ENCODE data around the gene NLRP1. TPM values are rescaled to one million over a fixed set of nuclear protein-coding genes. Genes with fewer than 3 reads are reported as not detected.

The NLRP1 gene
- polyA plus RNA-seq, 1 donor from 2014 or later = 255 TPM

DNA sequence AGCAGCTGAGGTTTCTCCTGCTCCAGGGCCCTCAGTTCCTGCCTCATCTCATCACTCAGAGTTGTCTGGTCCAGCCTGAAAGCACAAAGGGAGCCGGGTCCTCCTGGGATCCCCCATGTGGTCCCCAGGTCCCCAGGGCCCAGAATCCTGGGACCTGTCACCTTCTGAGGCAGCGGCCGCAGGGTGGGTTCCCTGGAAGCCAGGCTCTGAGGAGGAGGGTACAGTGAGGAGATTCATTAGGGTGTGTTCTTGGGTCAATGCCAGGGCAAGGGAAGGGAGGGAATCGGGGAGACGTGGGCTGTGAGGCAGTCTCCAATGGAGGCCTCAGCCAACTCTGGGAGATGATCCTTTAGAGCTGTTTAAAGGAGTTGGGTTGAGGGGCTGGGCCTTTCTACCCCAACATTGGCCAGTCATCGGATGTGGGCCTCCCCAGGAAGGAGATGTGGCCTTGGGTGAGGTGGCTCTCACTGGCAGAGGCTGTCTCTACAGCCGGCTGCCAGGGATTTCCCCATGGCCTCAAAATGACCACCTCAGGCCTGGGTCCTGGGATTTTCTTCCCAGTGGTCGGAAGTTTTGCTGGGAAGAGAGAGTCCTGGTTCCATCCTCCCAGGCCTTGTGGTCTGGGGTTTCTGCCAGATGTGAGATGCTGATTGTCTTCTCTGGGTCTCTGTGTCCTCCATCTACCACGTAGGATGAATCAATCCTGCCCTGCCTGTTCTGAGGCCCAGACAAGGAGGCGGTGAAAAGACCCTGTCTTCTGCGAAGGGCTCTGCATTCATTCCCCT lies 47.3 kb downstream of the NLRP1 start:
- no peak overlapping the region for H2AFZ ChIP-seq (ENCODE audit: low read depth, low read length)
- no peaks in the 10 kb centered on the region for H3K9me2 ChIP-seq (ENCODE audit: insufficient read depth, low read length)
- H3K27me3 ChIP-seq (ENCODE audit: insufficient read depth, low read depth, low read length) = no peaks in the 10 kb centered on the region
- H4K20me1 ChIP-seq (ENCODE audit: insufficient read depth) = no peaks in the 10 kb centered on the region
- H3K27ac ChIP-seq (ENCODE audit: low read length) = no peak overlapping the region
- no peak overlapping the region for H3K9ac ChIP-seq (ENCODE audit: low read length)
- no peak overlapping the region for H3K4me3 ChIP-seq (ENCODE audit: low read length)
- no peaks in the 10 kb centered on the region for H3K36me3 ChIP-seq (ENCODE audit: insufficient read depth, low read length)
- no peaks in the 10 kb centered on the region for H3F3A ChIP-seq (ENCODE audit: insufficient read depth, low read length, poor library complexity, severe bottlenecking)
- H3K9me3 ChIP-seq (ENCODE audit: low read length) = no peaks in the 10 kb centered on the region
- H3K4me2 ChIP-seq (ENCODE audit: low read length) = no peak overlapping the region
- no peaks in the 10 kb centered on the region for H3K79me2 ChIP-seq (replicated peaks; ENCODE audit: insufficient read depth, low read length)
- TF ChIP-seq, protein P1, sequence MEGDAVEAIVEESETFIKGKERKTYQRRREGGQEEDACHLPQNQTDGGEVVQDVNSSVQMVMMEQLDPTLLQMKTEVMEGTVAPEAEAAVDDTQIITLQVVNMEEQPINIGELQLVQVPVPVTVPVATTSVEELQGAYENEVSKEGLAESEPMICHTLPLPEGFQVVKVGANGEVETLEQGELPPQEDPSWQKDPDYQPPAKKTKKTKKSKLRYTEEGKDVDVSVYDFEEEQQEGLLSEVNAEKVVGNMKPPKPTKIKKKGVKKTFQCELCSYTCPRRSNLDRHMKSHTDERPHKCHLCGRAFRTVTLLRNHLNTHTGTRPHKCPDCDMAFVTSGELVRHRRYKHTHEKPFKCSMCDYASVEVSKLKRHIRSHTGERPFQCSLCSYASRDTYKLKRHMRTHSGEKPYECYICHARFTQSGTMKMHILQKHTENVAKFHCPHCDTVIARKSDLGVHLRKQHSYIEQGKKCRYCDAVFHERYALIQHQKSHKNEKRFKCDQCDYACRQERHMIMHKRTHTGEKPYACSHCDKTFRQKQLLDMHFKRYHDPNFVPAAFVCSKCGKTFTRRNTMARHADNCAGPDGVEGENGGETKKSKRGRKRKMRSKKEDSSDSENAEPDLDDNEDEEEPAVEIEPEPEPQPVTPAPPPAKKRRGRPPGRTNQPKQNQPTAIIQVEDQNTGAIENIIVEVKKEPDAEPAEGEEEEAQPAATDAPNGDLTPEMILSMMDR (IDR thresholded peaks at IDR 0.05; ENCODE audit: poor library complexity, severe bottlenecking) = no peak
- TF ChIP-seq TAF1 (IDR thresholded peaks at IDR 0.05; ENCODE audit: low read depth) = no peak
- TF ChIP-seq EZH2 (IDR thresholded peaks at IDR 0.05; ENCODE audit: borderline replicate concordance, insufficient read depth, low read length, poor library complexity, severe bottlenecking) = no peak
- TF ChIP-seq MXI1 (conservative IDR thresholded peaks at IDR 0.05; ENCODE audit: poor library complexity, severe bottlenecking) = no peak
- no peak for TF ChIP-seq POLR2AphosphoS5 (IDR thresholded peaks at IDR 0.05)
- no peak for TF ChIP-seq SMC3 (conservative IDR thresholded peaks at IDR 0.05; ENCODE audit: poor library complexity)
- TF ChIP-seq, protein P2, sequence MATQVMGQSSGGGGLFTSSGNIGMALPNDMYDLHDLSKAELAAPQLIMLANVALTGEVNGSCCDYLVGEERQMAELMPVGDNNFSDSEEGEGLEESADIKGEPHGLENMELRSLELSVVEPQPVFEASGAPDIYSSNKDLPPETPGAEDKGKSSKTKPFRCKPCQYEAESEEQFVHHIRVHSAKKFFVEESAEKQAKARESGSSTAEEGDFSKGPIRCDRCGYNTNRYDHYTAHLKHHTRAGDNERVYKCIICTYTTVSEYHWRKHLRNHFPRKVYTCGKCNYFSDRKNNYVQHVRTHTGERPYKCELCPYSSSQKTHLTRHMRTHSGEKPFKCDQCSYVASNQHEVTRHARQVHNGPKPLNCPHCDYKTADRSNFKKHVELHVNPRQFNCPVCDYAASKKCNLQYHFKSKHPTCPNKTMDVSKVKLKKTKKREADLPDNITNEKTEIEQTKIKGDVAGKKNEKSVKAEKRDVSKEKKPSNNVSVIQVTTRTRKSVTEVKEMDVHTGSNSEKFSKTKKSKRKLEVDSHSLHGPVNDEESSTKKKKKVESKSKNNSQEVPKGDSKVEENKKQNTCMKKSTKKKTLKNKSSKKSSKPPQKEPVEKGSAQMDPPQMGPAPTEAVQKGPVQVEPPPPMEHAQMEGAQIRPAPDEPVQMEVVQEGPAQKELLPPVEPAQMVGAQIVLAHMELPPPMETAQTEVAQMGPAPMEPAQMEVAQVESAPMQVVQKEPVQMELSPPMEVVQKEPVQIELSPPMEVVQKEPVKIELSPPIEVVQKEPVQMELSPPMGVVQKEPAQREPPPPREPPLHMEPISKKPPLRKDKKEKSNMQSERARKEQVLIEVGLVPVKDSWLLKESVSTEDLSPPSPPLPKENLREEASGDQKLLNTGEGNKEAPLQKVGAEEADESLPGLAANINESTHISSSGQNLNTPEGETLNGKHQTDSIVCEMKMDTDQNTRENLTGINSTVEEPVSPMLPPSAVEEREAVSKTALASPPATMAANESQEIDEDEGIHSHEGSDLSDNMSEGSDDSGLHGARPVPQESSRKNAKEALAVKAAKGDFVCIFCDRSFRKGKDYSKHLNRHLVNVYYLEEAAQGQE (IDR thresholded peaks at IDR 0.05; ENCODE audit: borderline replicate concordance) = no peak
- TF ChIP-seq RAD21 (conservative IDR thresholded peaks at IDR 0.05) = no peak
- TF ChIP-seq EP300 (conservative IDR thresholded peaks at IDR 0.05; ENCODE audit: poor library complexity, severe bottlenecking) = no peak

DNA sequence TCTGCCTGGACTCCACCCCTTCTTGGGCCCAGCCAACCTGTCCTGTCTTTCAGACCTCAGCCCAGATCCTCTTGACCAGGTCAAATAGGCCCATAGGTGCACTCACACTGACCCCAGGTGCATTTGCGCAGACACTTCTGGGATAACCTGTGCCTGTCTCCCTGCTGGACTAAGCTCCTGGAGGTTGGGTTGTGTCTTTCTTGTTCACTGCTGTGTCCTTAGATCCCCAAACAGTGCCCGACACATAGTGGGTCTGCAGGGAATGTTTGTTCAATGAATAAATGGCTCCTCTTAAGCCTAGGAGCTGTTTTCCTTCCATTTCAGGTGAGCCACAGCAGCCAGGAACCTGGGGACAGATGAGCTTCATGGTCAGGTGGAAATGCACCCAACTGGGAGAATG lies 48.9 kb downstream of the NLRP1 start:
- Histone ChIP-seq H2AFZ (ENCODE audit: low read depth, low read length) (no peak overlapping the region), H3K9ac (ENCODE audit: low read length) (no peak overlapping the region)
- TF ChIP-seq POLR2AphosphoS5 (IDR thresholded peaks at IDR 0.05) = no peak
- TF ChIP-seq, protein P2 (IDR thresholded peaks at IDR 0.05; ENCODE audit: borderline replicate concordance) = no peak
- TF ChIP-seq TAF1 (IDR thresholded peaks at IDR 0.05; ENCODE audit: low read depth) = no peak
- TF ChIP-seq EP300 (conservative IDR thresholded peaks at IDR 0.05; ENCODE audit: poor library complexity, severe bottlenecking) = no peak
- no peak for TF ChIP-seq SMC3 (conservative IDR thresholded peaks at IDR 0.05; ENCODE audit: poor library complexity)
- no peak for TF ChIP-seq RAD21 (conservative IDR thresholded peaks at IDR 0.05)
- no peak for TF ChIP-seq EZH2 (IDR thresholded peaks at IDR 0.05; ENCODE audit: borderline replicate concordance, insufficient read depth, low read length, poor library complexity, severe bottlenecking)
- no peak for TF ChIP-seq MXI1 (conservative IDR thresholded peaks at IDR 0.05; ENCODE audit: poor library complexity, severe bottlenecking)
- TF ChIP-seq, protein P1 (IDR thresholded peaks at IDR 0.05; ENCODE audit: poor library complexity, severe bottlenecking) = no peak

More for the DNA sequence above, 48.9 kb downstream of the NLRP1 start:
- H3K4me2 ChIP-seq (ENCODE audit: low read length) = no peak overlapping the region
- H3K9me2 ChIP-seq (ENCODE audit: insufficient read depth, low read length) = no peaks in the 10 kb centered on the region
- H3F3A ChIP-seq (ENCODE audit: insufficient read depth, low read length, poor library complexity, severe bottlenecking) = no peaks in the 10 kb centered on the region
- no peaks in the 10 kb centered on the region for H4K20me1 ChIP-seq (ENCODE audit: insufficient read depth)
- H3K9me3 ChIP-seq (ENCODE audit: low read length) = no peaks in the 10 kb centered on the region
- H3K27me3 ChIP-seq (ENCODE audit: insufficient read depth, low read depth, low read length) = no peaks in the 10 kb centered on the region
- no peak overlapping the region for H3K4me3 ChIP-seq (ENCODE audit: low read length)
- H3K79me2 ChIP-seq (replicated peaks; ENCODE audit: insufficient read depth, low read length) = no peaks in the 10 kb centered on the region
- H3K27ac ChIP-seq (ENCODE audit: low read length) = no peak overlapping the region
- no peaks in the 10 kb centered on the region for H3K36me3 ChIP-seq (ENCODE audit: insufficient read depth, low read length)
